ENCODE results near the gene DVL2. TPM values are rescaled to one million over a fixed set of nuclear protein-coding genes. Genes with fewer than 3 reads are reported as not detected.
A peak's percentile ranks its signal among the peaks of the same experiment; 100 is the strongest.

DVL2 gene
- total RNA-seq, 2 donors from 2014 or later = 52.3 to 116 TPM

- no peaks in the 10 kb centered on the region for H3K27me3 ChIP-seq (replicated peaks; ENCODE audit: insufficient read depth)
- peak overlapping the region; percentile 86 to 99 for H3K27ac ChIP-seq
- intact Hi-C loops (cut with DNase I) = no loop called here
- no peak overlapping the region for H3K4me3 ChIP-seq
- 94% methylated on average over 27 of the region's 31 CpGs for WGBS
- H3K36me3 ChIP-seq = peaks cover 2 to 35% of the 10 kb centered on the region in 2 donors
- no peak for DNase-seq (ENCODE audit: low spot score)
- peaks cover 13% of the 10 kb centered on the region for H3K4me1 ChIP-seq (replicated peaks)
- H3K9me3 ChIP-seq = no peaks in the 10 kb centered on the region
- TF ChIP-seq CTCF (IDR thresholded peaks at IDR 0.05) (no peak), POLR2A (IDR thresholded peaks at IDR 0.05) (no peak), POLR2AphosphoS5 (IDR thresholded peaks at IDR 0.05) (no peak)
Measured at GRCh38 chr17:7226721-7227710, 7.3 kb downstream of the DVL2 start.

GRCh38 chr17:7225711-7226331 is 8.5 kb downstream of the DVL2 start:
- H3K4me1 ChIP-seq (replicated peaks) = peaks cover 20% of the 10 kb centered on the region
- intact Hi-C loops (cut with DNase I) = no loop called here
- TF ChIP-seq CTCF (IDR thresholded peaks at IDR 0.05) = no peak
- TF ChIP-seq POLR2A (IDR thresholded peaks at IDR 0.05) = no peak
- TF ChIP-seq POLR2AphosphoS5 (IDR thresholded peaks at IDR 0.05) = no peak
- H3K9me3 ChIP-seq = no peaks in the 10 kb centered on the region
- H3K27me3 ChIP-seq (replicated peaks; ENCODE audit: insufficient read depth) = no peaks in the 10 kb centered on the region
- H3K4me3 ChIP-seq = no peak overlapping the region
- DNase-seq (ENCODE audit: low spot score) = no peak
- peaks cover 2 to 35% of the 10 kb centered on the region in 2 donors for H3K36me3 ChIP-seq
- WGBS = 69% methylated on average over 21 of the region's 21 CpGs
- H3K27ac ChIP-seq = peak overlapping the region; percentile 57 to 99

GRCh38 chr17:7224661-7225111 is 9.6 kb downstream of the DVL2 start:
- Histone ChIP-seq H3K9me3 (no peaks in the 10 kb centered on the region), H3K4me1 (replicated peaks) (peaks cover 23% of the 10 kb centered on the region), H3K36me3 (peaks cover 2 to 31% of the 10 kb centered on the region in 2 donors), H3K27ac (peak overlapping the region; percentile 57 to 99), H3K27me3 (replicated peaks; ENCODE audit: insufficient read depth) (no peaks in the 10 kb centered on the region), H3K4me3 (no peak overlapping the region)
- TF ChIP-seq POLR2A (IDR thresholded peaks at IDR 0.05) (no peak), CTCF (IDR thresholded peaks at IDR 0.05) (no peak), POLR2AphosphoS5 (IDR thresholded peaks at IDR 0.05) (no peak)
- 61% methylated on average over 15 of the region's 15 CpGs for WGBS
- intact Hi-C loops (cut with DNase I) = no loop called here
- no peak for DNase-seq (ENCODE audit: low spot score)

GRCh38 chr17:7224110-7224509 is 10.2 kb downstream of the DVL2 start:
- H3K27ac ChIP-seq = peak overlapping the region in 1 of 2 donors; percentile 99
- WGBS = 77% methylated on average over 10 of the region's 10 CpGs
- H3K4me1 ChIP-seq (replicated peaks) = peaks cover 18% of the 10 kb centered on the region
- DNase-seq (ENCODE audit: low spot score) = no peak
- TF ChIP-seq POLR2AphosphoS5 (IDR thresholded peaks at IDR 0.05) (no peak), POLR2A (IDR thresholded peaks at IDR 0.05) (no peak)
- H3K4me3 ChIP-seq = no peak overlapping the region
- no peaks in the 10 kb centered on the region for H3K9me3 ChIP-seq
- intact Hi-C loops (cut with DNase I) = no loop called here
- no peaks in the 10 kb centered on the region for H3K27me3 ChIP-seq (replicated peaks; ENCODE audit: insufficient read depth)
- peaks cover 2 to 25% of the 10 kb centered on the region in 2 donors for H3K36me3 ChIP-seq

GRCh38 chr17:7223375-7223774 is 10.9 kb downstream of the DVL2 start:
- Histone ChIP-seq H3K9me3 (no peaks in the 10 kb centered on the region), H3K36me3 (peaks cover 2 to 21% of the 10 kb centered on the region in 2 donors), H3K27me3 (replicated peaks; ENCODE audit: insufficient read depth) (no peaks in the 10 kb centered on the region), H3K4me1 (replicated peaks) (peaks cover 15% of the 10 kb centered on the region), H3K4me3 (no peak overlapping the region), H3K27ac (peak overlapping the region in 1 of 2 donors; percentile 99)
- no peak for DNase-seq (ENCODE audit: low spot score)
- TF ChIP-seq POLR2AphosphoS5 (IDR thresholded peaks at IDR 0.05) (no peak), CTCF (IDR thresholded peaks at IDR 0.05) (no peak), POLR2A (IDR thresholded peaks at IDR 0.05) (no peak)
- intact Hi-C loops (cut with DNase I) = no loop called here
- WGBS = 69% methylated on average over 4 of the region's 4 CpGs

All from prostate gland (tissue), 2 donors.